DND-41 (cell line): Measurements from ENCODE around the gene HCRTR1.

Experiments
- ATAC-seq: fragments of 200-7000 bp; cut with Tn5 transposase; 3 replicates; pipeline ENCODE4 v1.9.1; 2021; ENCODE audit warnings: low read depth; ENCODE audit not compliant: insufficient read depth
- DNase-seq: peaks from one replicate; pipeline ENCODE4 v3.0.0-alpha.2; 2020
- H2AFZ ChIP-seq: 2 replicates; pipeline ENCODE4 v1.6.0; 2012; ENCODE audit warnings: low read depth, low read length
- H3K27ac ChIP-seq: 2 replicates; pipeline ENCODE4 v1.5.1; 2012; ENCODE audit warnings: low read length, inconsistent platforms
- H3K27me3 ChIP-seq: fragments of 200-600 bp; sonication (generic); 2 replicates; pipeline ENCODE4 v1.6.0; 2012; ENCODE audit warnings: low read length, mild to moderate bottlenecking, inconsistent platforms; ENCODE audit not compliant: insufficient read depth, poor library complexity
- H3K36me3 ChIP-seq: 2 replicates; pipeline ENCODE4 v1.5.1; 2012; ENCODE audit warnings: low read length, inconsistent platforms; ENCODE audit not compliant: insufficient read depth
- H3K4me1 ChIP-seq: 2 replicates; pipeline ENCODE4 v1.5.1; 2012; ENCODE audit warnings: mild to moderate bottlenecking, low read length; ENCODE audit not compliant: insufficient read depth
- H3K4me2 ChIP-seq: 2 replicates; pipeline ENCODE4 v1.6.0; 2012; ENCODE audit warnings: mild to moderate bottlenecking, moderate library complexity, low read length, inconsistent platforms; ENCODE audit not compliant: insufficient read depth
- H3K4me3 ChIP-seq, 2 experiments: fragments of 200-600 bp in 1 of 2; shearing (Covaris generic) in 1 of 2; 2 replicates each; pipeline ENCODE4 v1.5.1; 2012 to 2016; ENCODE audit warnings: inconsistent platforms in 2 of 2, low read length in 2 of 2, mild to moderate bottlenecking in 2 of 2, low read depth in 1 of 2, moderate library complexity in 1 of 2
- H3K79me2 ChIP-seq: 2 replicates; pipeline ENCODE4 v1.6.0; 2012; ENCODE audit warnings: low read length, inconsistent platforms; ENCODE audit not compliant: insufficient read depth
- H3K9ac ChIP-seq: 2 replicates; pipeline ENCODE4 v1.6.0; 2012; ENCODE audit warnings: low read depth, mild to moderate bottlenecking, inconsistent platforms, low read length, moderate library complexity
- H3K9me3 ChIP-seq: 2 replicates; pipeline ENCODE4 v1.5.1; 2012; ENCODE audit warnings: low read length, moderate library complexity, mild to moderate bottlenecking, inconsistent platforms; ENCODE audit not compliant: insufficient read depth, severe bottlenecking
- H4K20me1 ChIP-seq: 2 replicates; pipeline ENCODE4 v1.6.0; 2012; ENCODE audit warnings: low read length; ENCODE audit not compliant: insufficient read depth
- CTCF ChIP-seq: IDR thresholded peaks from 2 replicates; pipeline ENCODE4 v1.5.1; 2012; ENCODE audit warnings: borderline replicate concordance, low read length, moderate library complexity, mild to moderate bottlenecking; ENCODE audit not compliant: poor library complexity, severe bottlenecking; ENCODE audit errors: extremely low read depth
- EZH2 ChIP-seq: IDR thresholded peaks from 3 replicates; pipeline ENCODE4 v1.6.1; 2012; ENCODE audit warnings: borderline replicate concordance, low read depth, mild to moderate bottlenecking, moderate library complexity, low read length, inconsistent platforms; ENCODE audit not compliant: severe bottlenecking

HCRTR1 gene

GRCh38 chr1:31569596-31570173, 47.8 kb upstream of the HCRTR1 start:
- H3K9me3 ChIP-seq = no peaks in the 10 kb centered on the region
- H2AFZ ChIP-seq = no peak overlapping the region
- H3K4me3 ChIP-seq = no peak overlapping the region
- H4K20me1 ChIP-seq = no peaks in the 10 kb centered on the region
- H3K4me2 ChIP-seq = no peak overlapping the region
- DNase-seq (no peak), ATAC-seq (no peak)
- H3K27ac ChIP-seq = no peak overlapping the region
- H3K4me1 ChIP-seq = no peaks in the 10 kb centered on the region
- no peak for TF ChIP-seq CTCF
- no peak for TF ChIP-seq EZH2
- no peaks in the 10 kb centered on the region for H3K79me2 ChIP-seq
- H3K9ac ChIP-seq = no peak overlapping the region
- no peaks in the 10 kb centered on the region for H3K27me3 ChIP-seq
- H3K36me3 ChIP-seq = no peaks in the 10 kb centered on the region

- Histone ChIP-seq H3K79me2 (no peaks in the 10 kb centered on the region), H3K4me2 (no peak overlapping the region)
- no peak for DNase-seq
These were observed 47.3 kb upstream of the HCRTR1 start for GRCh38 chr1:31570228-31570627.

GRCh38 chr1:31570906-31571305, 46.6 kb upstream of the HCRTR1 start:
- Histone ChIP-seq H3K4me1 (no peaks in the 10 kb centered on the region), H3K4me2 (no peak overlapping the region), H3K9me3 (no peaks in the 10 kb centered on the region), H3K4me3 (no peak overlapping the region), H2AFZ (no peak overlapping the region), H3K9ac (no peak overlapping the region), H3K79me2 (no peaks in the 10 kb centered on the region), H3K36me3 (no peaks in the 10 kb centered on the region), H4K20me1 (no peaks in the 10 kb centered on the region), H3K27me3 (no peaks in the 10 kb centered on the region), H3K27ac (no peak overlapping the region)
- no peak for TF ChIP-seq EZH2
- no peak for TF ChIP-seq CTCF
- ATAC-seq = no peak
- no peak for DNase-seq

More at GRCh38 chr1:31570228-31570627, 47.3 kb upstream of the HCRTR1 start:
- Histone ChIP-seq H4K20me1 (no peaks in the 10 kb centered on the region), H3K4me3 (no peak overlapping the region), H3K9ac (no peak overlapping the region), H3K4me1 (no peaks in the 10 kb centered on the region), H3K27me3 (no peaks in the 10 kb centered on the region), H2AFZ (no peak overlapping the region), H3K27ac (no peak overlapping the region), H3K36me3 (no peaks in the 10 kb centered on the region), H3K9me3 (no peaks in the 10 kb centered on the region)
- TF ChIP-seq EZH2 = no peak
- TF ChIP-seq CTCF = no peak
- ATAC-seq = no peak
